ENCODE results near the gene MRPS24. TPM values are rescaled to one million over a fixed set of nuclear protein-coding genes. Genes with fewer than 3 reads are reported as not detected.

The MRPS24 gene
- total and polyA plus RNA-seq, 10 of the 15 experiments (the other 5 are each of a cell fraction or from before 2014, with no cell fraction given), result 27.6 to 164 (median 106) TPM

DNA sequence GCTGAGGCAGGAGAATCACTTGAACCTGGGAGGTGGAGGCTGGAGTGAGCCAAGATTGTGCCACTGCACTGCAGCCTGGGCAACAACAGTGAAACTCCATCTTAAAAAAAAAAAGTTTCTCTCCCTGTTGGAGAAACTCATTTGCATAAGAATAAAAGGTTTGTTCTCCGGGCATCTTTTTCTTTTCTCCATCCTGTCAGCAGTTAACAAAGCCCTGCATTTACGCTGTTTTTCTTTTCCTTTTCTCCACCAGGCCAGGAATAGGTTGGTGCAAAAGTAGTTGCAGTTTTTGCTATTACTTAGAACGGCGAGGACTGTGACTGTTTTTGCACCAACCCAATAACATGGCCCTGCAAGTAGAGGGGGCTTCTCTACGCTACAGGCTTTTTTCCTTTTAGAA, 46.6 kb upstream of the MRPS24 start:
- no peaks in the 10 kb centered on the region for H3K79me2 ChIP-seq (ENCODE audit: control insufficient read depth, insufficient read depth, low read length)
- ChIA-PET POLR2A (no interaction called here), RAD21 (ENCODE audit: unreplicated experiment) (no interaction called here), CTCF (no interaction called here), SMC1A (ENCODE audit: uncharacterized antibody, unreplicated experiment) (no interaction called here)
- FAIRE-seq (no peak), DNase-seq (ENCODE audit: low read depth, low spot score) (no peak), ATAC-seq (no peak)
- no peak overlapping the region for H3K9ac ChIP-seq (ENCODE audit: control insufficient read depth, insufficient read depth, low read length)
- no peak for TF ChIP-seq PKNOX1 (IDR thresholded peaks at IDR 0.05)
- TF ChIP-seq, protein P1, sequence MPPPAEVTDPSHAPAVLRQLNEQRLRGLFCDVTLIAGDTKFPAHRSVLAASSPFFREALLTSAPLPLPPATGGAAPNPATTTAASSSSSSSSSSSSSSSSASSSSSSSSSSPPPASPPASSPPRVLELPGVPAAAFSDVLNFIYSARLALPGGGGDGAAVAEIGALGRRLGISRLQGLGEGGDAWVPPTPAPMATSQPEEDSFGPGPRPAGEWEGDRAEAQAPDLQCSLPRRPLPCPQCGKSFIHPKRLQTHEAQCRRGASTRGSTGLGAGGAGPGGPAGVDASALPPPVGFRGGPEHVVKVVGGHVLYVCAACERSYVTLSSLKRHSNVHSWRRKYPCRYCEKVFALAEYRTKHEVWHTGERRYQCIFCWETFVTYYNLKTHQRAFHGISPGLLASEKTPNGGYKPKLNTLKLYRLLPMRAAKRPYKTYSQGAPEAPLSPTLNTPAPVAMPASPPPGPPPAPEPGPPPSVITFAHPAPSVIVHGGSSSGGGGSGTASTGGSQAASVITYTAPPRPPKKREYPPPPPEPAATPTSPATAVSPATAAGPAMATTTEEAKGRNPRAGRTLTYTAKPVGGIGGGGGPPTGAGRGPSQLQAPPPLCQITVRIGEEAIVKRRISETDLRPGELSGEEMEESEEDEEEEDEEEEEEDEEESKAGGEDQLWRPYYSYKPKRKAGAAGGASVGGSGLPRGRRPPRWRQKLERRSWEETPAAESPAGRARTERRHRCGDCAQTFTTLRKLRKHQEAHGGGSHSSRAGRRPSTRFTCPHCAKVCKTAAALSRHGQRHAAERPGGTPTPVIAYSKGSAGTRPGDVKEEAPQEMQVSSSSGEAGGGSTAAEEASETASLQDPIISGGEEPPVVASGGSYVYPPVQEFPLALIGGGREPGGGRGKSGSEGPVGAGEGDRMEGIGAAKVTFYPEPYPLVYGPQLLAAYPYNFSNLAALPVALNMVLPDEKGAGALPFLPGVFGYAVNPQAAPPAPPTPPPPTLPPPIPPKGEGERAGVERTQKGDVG (CRISPR knock-in tag; IDR thresholded peaks at IDR 0.05), result no peak
- TF ChIP-seq IRF4 (IDR thresholded peaks at IDR 0.05; ENCODE audit: low read depth, low read length), result no peak
- no peak for TF ChIP-seq ZSCAN29 (IDR thresholded peaks at IDR 0.05)
- TF ChIP-seq PAX8 (IDR thresholded peaks at IDR 0.05), result no peak
- no peak for TF ChIP-seq SMC3 (IDR thresholded peaks at IDR 0.05; ENCODE audit: borderline replicate concordance, low read length)
- no peak for TF ChIP-seq ZNF274 (IDR thresholded peaks at IDR 0.05; ENCODE audit: insufficient read depth, insufficient read length)
- TF ChIP-seq, protein P2, sequence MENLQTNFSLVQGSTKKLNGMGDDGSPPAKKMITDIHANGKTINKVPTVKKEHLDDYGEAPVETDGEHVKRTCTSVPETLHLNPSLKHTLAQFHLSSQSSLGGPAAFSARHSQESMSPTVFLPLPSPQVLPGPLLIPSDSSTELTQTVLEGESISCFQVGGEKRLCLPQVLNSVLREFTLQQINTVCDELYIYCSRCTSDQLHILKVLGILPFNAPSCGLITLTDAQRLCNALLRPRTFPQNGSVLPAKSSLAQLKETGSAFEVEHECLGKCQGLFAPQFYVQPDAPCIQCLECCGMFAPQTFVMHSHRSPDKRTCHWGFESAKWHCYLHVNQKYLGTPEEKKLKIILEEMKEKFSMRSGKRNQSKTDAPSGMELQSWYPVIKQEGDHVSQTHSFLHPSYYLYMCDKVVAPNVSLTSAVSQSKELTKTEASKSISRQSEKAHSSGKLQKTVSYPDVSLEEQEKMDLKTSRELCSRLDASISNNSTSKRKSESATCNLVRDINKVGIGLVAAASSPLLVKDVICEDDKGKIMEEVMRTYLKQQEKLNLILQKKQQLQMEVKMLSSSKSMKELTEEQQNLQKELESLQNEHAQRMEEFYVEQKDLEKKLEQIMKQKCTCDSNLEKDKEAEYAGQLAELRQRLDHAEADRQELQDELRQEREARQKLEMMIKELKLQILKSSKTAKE (IDR thresholded peaks at IDR 0.05; ENCODE audit: low read depth, poor library complexity, severe bottlenecking), result no peak
- no peak for TF ChIP-seq RAD21 (IDR thresholded peaks at IDR 0.05; ENCODE audit: insufficient read depth, low read depth, low read length)
- no peak for TF ChIP-seq BCL11A (IDR thresholded peaks at IDR 0.05; ENCODE audit: low read depth, low read length)
- no peak for TF ChIP-seq GABPA (IDR thresholded peaks at IDR 0.05; ENCODE audit: low read depth)
- no peak for TF ChIP-seq KAT2A (conservative IDR thresholded peaks at IDR 0.05; ENCODE audit: control insufficient read depth, low read depth, low read length)
- TF ChIP-seq SMAD5 (IDR thresholded peaks at IDR 0.05; ENCODE audit: low read depth), result no peak
- TF ChIP-seq HDAC6 (IDR thresholded peaks at IDR 0.05; ENCODE audit: unreplicated experiment), result no peak
- TF ChIP-seq NR2F1 (conservative IDR thresholded peaks at IDR 0.05), result no peak
- TF ChIP-seq CREM (IDR thresholded peaks at IDR 0.05; ENCODE audit: low read depth), result no peak
- no peak for TF ChIP-seq MYB (IDR thresholded peaks at IDR 0.05; ENCODE audit: borderline replicate concordance, low read depth, low read length)
- H3K9me3 ChIP-seq (replicated peaks; ENCODE audit: control insufficient read depth, insufficient read depth, low read length), result no peaks in the 10 kb centered on the region; the same call in 2 of the 3 replicates
- no peak overlapping the region for H3K4me3 ChIP-seq
- intact Hi-C loops (cut with micrococcal nuclease; ENCODE audit: unreplicated experiment), result no loop called here
- in situ Hi-C loops (cut with MboI), result no loop called here
- no peak overlapping the region for H2AFZ ChIP-seq (ENCODE audit: control insufficient read depth, low read depth, low read length)
- H3K27ac ChIP-seq (ENCODE audit: control insufficient read depth, insufficient read depth), result no peak overlapping the region
- no peak overlapping the region for H3K4me2 ChIP-seq (ENCODE audit: control insufficient read depth, insufficient read depth)
- BruUV-seq (replicated peaks), result no TSS peak
- no peaks in the 10 kb centered on the region for H3K4me1 ChIP-seq (ENCODE audit: control insufficient read depth, insufficient read depth, low read length)
- H3K36me3 ChIP-seq (ENCODE audit: control insufficient read depth in 2 of 2, insufficient read depth in 2 of 2, low read length in 1 of 2), result no peaks in the 10 kb centered on the region
- 97% methylated on average over 5 of the region's 5 CpGs for WGBS (ENCODE audit: insufficient coverage, insufficient replicate concordance, low lambda C conversion rate, missing lambda C conversion rate)
- H4K20me1 ChIP-seq (ENCODE audit: control insufficient read depth, insufficient read depth), result no peaks in the 10 kb centered on the region
- H3K27me3 ChIP-seq (replicated peaks in 1 of 2; ENCODE audit: control insufficient read depth in 2 of 2, insufficient read depth in 2 of 2, low read length in 1 of 2), result no peaks in the 10 kb centered on the region

All from GM12878 (cell line).